SK-N-SH treated with all-trans-retinoic acid at 6 μM for 48 hours (cell line): ENCODE data around the gene FAM180A.

Source experiments
- ATAC-seq: fragments of 200-7000 bp; cut with Tn5 transposase; 3 replicates; pipeline ENCODE4 v1.9.1; 2020; ENCODE audit warnings: mild to moderate bottlenecking, moderate library complexity
- ARNTL ChIP-seq: fragments of 450-650 bp; formaldehyde crosslinking; IDR thresholded peaks from 2 replicates; pipeline ENCODE4 v1.5.0; 2020; ENCODE audit warnings: low read depth, mild to moderate bottlenecking, moderate library complexity, borderline replicate concordance
- BACH2 ChIP-seq: fragments of 250-450 bp; sonication (Bioruptor Pico); IDR thresholded peaks from 2 replicates; pipeline ENCODE4 v1.9.0; 2021; ENCODE audit warnings: mild to moderate bottlenecking, borderline replicate concordance
- CREB5 ChIP-seq: fragments of 250-450 bp; sonication (Bioruptor Pico); IDR thresholded peaks from 2 replicates; pipeline ENCODE4 v1.5.1; 2020; ENCODE audit warnings: low read depth, mild to moderate bottlenecking, moderate library complexity
- CSDC2 ChIP-seq: fragments of 250-450 bp; sonication (Bioruptor Pico); IDR thresholded peaks from 2 replicates; pipeline ENCODE4 v1.5.0; 2020; ENCODE audit warnings: mild to moderate bottlenecking, moderate library complexity
- ESRRG ChIP-seq: fragments of 250-450 bp; sonication (Bioruptor Pico); IDR thresholded peaks from 2 replicates; pipeline ENCODE4 v1.6.1; 2021; ENCODE audit warnings: mild to moderate bottlenecking
- GLIS3 ChIP-seq: fragments of 250-450 bp; sonication (Bioruptor Pico); IDR thresholded peaks from 2 replicates; pipeline ENCODE4 v1.5.0; 2020; ENCODE audit warnings: mild to moderate bottlenecking, moderate library complexity
- ISL1 ChIP-seq: fragments of 250-450 bp; sonication (Bioruptor Pico); IDR thresholded peaks from 2 replicates; pipeline ENCODE4 v2.1.2; 2022; ENCODE audit warnings: mild to moderate bottlenecking, moderate library complexity
- OSR1 ChIP-seq: fragments of 250-450 bp; sonication (Bioruptor Pico); IDR thresholded peaks from 2 replicates; pipeline ENCODE4 v1.8.0; 2022; ENCODE audit warnings: moderate library complexity, mild to moderate bottlenecking, inconsistent platforms
- PATZ1 ChIP-seq: fragments of 250-450 bp; sonication (Bioruptor Pico); IDR thresholded peaks from 2 replicates; pipeline ENCODE4 v1.8.0; 2020; ENCODE audit warnings: mild to moderate bottlenecking, moderate library complexity, borderline replicate concordance
- POU6F1 ChIP-seq: fragments of 250-450 bp; sonication (Bioruptor Pico); IDR thresholded peaks from 2 replicates; pipeline ENCODE4 v1.8.0; 2021; ENCODE audit warnings: low read depth, mild to moderate bottlenecking, moderate library complexity, borderline replicate concordance
- PPARA ChIP-seq: fragments of 250-450 bp; sonication (Bioruptor Pico); IDR thresholded peaks from 2 replicates; pipeline ENCODE4 v1.5.0; 2020; ENCODE audit warnings: mild to moderate bottlenecking, borderline replicate concordance
- RARB ChIP-seq: fragments of 250-450 bp; sonication (Bioruptor Pico); IDR thresholded peaks from 2 replicates; pipeline ENCODE4 v1.8.0; 2021; ENCODE audit warnings: mild to moderate bottlenecking, moderate library complexity
- SNAI2 ChIP-seq: fragments of 250-450 bp; sonication (Bioruptor Pico); IDR thresholded peaks from 2 replicates; pipeline ENCODE4 v1.5.0; 2020; ENCODE audit warnings: mild to moderate bottlenecking, moderate library complexity
- TSHZ2 ChIP-seq: fragments of 250-450 bp; sonication (Bioruptor Pico); IDR thresholded peaks from 2 replicates; pipeline ENCODE4 v1.5.0; 2020; ENCODE audit warnings: mild to moderate bottlenecking, moderate library complexity
- ZC3H10 ChIP-seq: fragments of 250-450 bp; sonication (Bioruptor Pico); IDR thresholded peaks from 2 replicates; pipeline ENCODE4 v1.5.1; 2021; ENCODE audit warnings: mild to moderate bottlenecking, moderate library complexity
- ZFP3 ChIP-seq: fragments of 250-450 bp; sonication (Bioruptor Pico); IDR thresholded peaks from 2 replicates; pipeline ENCODE4 v1.5.0; 2020; ENCODE audit warnings: mild to moderate bottlenecking, moderate library complexity
- ZFP30 ChIP-seq: fragments of 450-650 bp; formaldehyde crosslinking; IDR thresholded peaks from 2 replicates; pipeline ENCODE4 v1.5.0; 2022; ENCODE audit warnings: mild to moderate bottlenecking, moderate library complexity
- ZNF565 ChIP-seq: fragments of 450-650 bp; formaldehyde crosslinking; conservative IDR thresholded peaks from 2 replicates; pipeline ENCODE4 v1.5.0; 2020; ENCODE audit warnings: low read depth, mild to moderate bottlenecking, moderate library complexity
- ZNF70 ChIP-seq: fragments of 450-650 bp; formaldehyde crosslinking; IDR thresholded peaks from 2 replicates; pipeline ENCODE4 v1.5.0; 2020; ENCODE audit warnings: mild to moderate bottlenecking, moderate library complexity
- ZNF8 ChIP-seq: fragments of 450-650 bp; formaldehyde crosslinking; IDR thresholded peaks from 2 replicates; pipeline ENCODE4 v1.5.0; 2020; ENCODE audit warnings: mild to moderate bottlenecking, moderate library complexity

FAM180A gene

GRCh38 chr7:135753616-135754413 is 5.2 kb upstream of the FAM180A start:
- ATAC-seq, result no peak

GRCh38 chr7:135747366-135747765 is 1.2 kb downstream of the FAM180A start:
- no peak for ATAC-seq
- TF ChIP-seq CSDC2, result no peak
- no peak for TF ChIP-seq ARNTL (CRISPR knock-in tag)
- no peak for TF ChIP-seq CREB5
- TF ChIP-seq PPARA, result no peak
- no peak for TF ChIP-seq SNAI2 (CRISPR knock-in tag)
- TF ChIP-seq TSHZ2, result no peak
- TF ChIP-seq ISL1, result no peak
- no peak for TF ChIP-seq ZNF565
- TF ChIP-seq ZNF70, result no peak

More at GRCh38 chr7:135753616-135754413, 5.2 kb upstream of the FAM180A start:
- TF ChIP-seq PPARA (no peak), RARB (CRISPR knock-in tag) (no peak), ZNF565 (no peak), ZC3H10 (CRISPR knock-in tag) (no peak), ARNTL (CRISPR knock-in tag) (no peak), ZNF8 (no peak), ISL1 (no peak), CSDC2 (no peak), ESRRG (no peak), CREB5 (no peak), POU6F1 (CRISPR knock-in tag) (no peak), ZFP3 (CRISPR knock-in tag) (no peak), SNAI2 (CRISPR knock-in tag) (no peak), OSR1 (CRISPR knock-in tag) (no peak), PATZ1 (no peak), TSHZ2 (no peak), ZFP30 (no peak), GLIS3 (CRISPR knock-in tag) (no peak), ZNF70 (no peak), BACH2 (CRISPR knock-in tag) (no peak)
